B cell (primary cell): ENCODE measurements around the gene AQP6.

Experiments used
- CTCF ChIP-seq: fragments of 200-600 bp; IDR thresholded peaks from one replicate; pipeline ENCODE4 v1.8.0; 2022; ENCODE audit warnings: antibody characterized with exemption, mild to moderate bottlenecking
- EZH2 ChIP-seq: IDR thresholded peaks from 2 replicates; pipeline ENCODE4 v1.6.1; 2012; ENCODE audit warnings: borderline replicate concordance, low read depth, mild to moderate bottlenecking, moderate library complexity, low read length; ENCODE audit not compliant: insufficient read depth, poor library complexity, severe bottlenecking

DNA sequence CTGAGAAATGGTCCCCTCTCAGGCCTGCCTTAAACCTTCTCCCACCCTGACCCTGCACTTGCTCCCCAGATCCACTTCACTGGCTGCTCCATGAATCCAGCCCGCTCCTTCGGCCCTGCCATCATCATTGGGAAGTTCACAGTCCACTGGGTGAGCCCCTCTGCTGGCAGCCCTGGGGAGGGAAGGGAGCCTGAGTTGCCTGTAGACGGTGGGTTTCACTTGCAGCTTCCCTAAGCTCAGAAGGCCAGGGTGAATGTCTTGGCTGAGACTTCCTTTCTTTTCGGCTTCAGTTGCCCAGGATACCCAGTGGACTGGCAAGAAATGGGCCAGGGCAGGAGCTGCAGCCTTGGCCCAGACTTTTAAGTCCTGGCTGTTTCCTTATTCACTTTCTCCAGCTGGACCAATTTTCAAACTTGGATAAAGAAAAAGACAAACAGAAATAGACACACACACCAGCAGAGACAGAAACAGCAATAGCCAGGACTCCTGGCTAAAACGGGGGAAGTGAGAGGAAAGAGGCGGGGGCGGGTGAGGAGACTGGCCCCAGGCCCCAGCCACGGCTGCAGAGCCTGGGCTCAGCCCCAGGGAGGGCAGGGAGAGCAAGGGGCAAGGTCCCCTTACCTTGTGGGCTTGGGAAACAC lies 2.0 kb downstream of the AQP6 start:
- TF ChIP-seq EZH2 (no peak), CTCF (no peak)
